IPS-15b (cell line): ENCODE measurements around the gene CCT5.
"Not testable (repeated sequence)": the region's sequence is repeated elsewhere in the genome, so short reads cannot be mapped to it uniquely, and the experiment has no call there.

ENCODE experiments used
- H3K27me3 ChIP-seq: one replicate; pipeline ENCODE4 v1.6.1; 2013; ENCODE audit warnings: low read length; ENCODE audit not compliant: control insufficient read depth, insufficient read depth
- H3K36me3 ChIP-seq: one replicate; pipeline ENCODE4 v1.6.1; 2013; ENCODE audit warnings: low read length; ENCODE audit not compliant: control insufficient read depth, insufficient read depth
- H3K4me1 ChIP-seq: one replicate; pipeline ENCODE4 v1.6.1; 2013; ENCODE audit warnings: mild to moderate bottlenecking, low read length; ENCODE audit not compliant: control insufficient read depth, insufficient read depth
- H3K4me3 ChIP-seq: one replicate; pipeline ENCODE4 v1.5.1; 2013; ENCODE audit warnings: low read depth, low read length
- H3K9ac ChIP-seq: one replicate; pipeline ENCODE4 v1.6.1; 2013; ENCODE audit warnings: low read depth, mild to moderate bottlenecking, low read length
- H3K9me3 ChIP-seq: one replicate; pipeline ENCODE4 v1.6.1; 2013; ENCODE audit warnings: mild to moderate bottlenecking, low read length; ENCODE audit not compliant: control insufficient read depth, insufficient read depth

Gene CCT5

DNA sequence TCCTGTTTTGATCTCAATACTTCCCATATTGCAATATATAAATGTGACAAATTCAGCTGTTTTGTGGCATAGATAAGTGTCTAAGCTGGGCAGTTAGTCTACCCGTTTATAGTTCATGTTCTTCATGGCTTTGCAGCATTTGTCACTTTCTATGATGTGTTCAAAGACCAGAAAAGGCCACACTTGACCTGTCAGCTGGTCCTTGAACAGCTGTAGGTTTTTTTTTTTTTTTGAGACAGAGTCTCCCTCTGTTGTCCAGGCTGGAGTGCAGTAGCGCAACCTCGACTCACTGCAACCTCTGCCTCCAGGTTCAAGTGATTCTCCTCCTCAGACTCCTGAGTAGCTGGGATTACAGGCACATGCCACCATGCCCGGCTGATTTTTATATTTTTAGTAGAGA, 29.2 kb downstream of the CCT5 start:
- H3K9ac ChIP-seq = no peak overlapping the region
- no peaks in the 10 kb centered on the region for H3K27me3 ChIP-seq
- no peaks in the 10 kb centered on the region for H3K9me3 ChIP-seq
- H3K4me1 ChIP-seq = no peaks in the 10 kb centered on the region
- H3K36me3 ChIP-seq = no peaks in the 10 kb centered on the region
- no peak overlapping the region for H3K4me3 ChIP-seq

DNA sequence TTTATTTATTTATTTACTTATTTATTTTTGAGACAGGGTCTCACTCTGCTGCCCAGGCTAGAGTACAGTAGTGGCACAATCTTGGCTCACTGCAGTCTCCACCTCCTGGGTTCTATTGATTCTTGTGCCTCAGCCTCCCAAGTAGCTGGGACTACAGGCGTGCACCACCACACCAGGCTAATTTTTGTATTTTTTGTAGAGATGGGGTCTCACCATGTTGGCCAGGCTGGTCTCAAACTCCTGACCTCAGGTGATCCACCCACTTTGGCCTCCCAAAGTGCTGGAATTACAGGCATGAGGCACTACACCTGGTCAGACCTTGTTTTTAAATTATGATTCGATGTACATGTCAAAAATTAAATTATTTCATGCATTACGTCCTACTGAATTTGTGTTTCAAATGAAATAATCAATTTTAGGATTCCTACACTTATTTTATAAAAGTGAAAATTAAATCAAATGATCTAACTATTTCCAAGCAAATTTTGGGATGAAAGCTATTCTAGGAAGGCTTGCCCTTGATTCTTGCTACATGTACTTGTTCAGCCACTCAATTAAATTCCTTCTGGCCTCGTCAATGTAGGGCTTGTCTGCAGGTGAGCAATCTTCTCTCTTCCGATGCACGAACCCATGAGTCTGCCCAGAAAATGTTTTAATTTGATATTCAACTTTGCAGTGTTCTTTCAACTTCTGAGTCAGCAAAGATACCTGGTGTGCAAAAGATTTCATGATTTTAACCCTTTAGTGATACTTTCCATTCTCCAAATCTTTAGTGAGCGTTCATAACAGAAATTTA, 30.0 kb downstream of the CCT5 start:
- Histone ChIP-seq H3K9ac (no peak overlapping the region), H3K9me3 (no peaks in the 10 kb centered on the region), H3K27me3 (no peaks in the 10 kb centered on the region), H3K4me1 (no peaks in the 10 kb centered on the region), H3K4me3 (no peak overlapping the region), H3K36me3 (no peaks in the 10 kb centered on the region)

DNA sequence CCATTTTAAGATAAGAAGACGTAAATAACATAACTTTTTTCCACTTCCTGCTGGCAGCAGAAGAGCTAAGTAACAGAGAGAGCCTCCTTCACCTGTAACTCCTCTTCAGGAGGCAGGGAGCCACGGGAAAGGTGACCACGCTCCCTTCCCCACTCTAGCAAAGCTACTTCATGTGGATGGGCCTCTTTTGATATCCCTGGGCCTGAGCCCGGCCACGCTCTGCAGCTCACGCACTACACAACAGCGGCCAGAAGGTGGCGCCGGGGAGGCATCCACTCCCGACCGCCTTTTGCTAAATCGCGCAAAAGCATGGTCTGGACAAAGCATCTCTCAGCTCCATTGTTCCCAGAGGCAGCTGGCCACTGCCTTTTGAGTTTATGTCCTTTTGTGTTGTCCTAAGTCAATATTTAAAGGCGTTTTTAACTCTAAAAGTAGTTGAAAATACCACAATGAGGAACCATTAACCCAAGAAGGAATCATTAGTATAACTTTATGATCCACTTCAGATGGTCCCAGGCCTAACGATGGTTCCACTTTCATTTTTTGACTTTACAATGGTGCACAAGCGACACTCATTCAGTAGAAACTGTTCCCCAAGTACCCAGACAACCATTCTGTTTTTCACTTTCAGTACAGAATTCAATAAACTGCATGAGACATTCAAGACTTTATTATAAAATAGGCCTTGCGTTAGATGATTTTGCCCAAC, 34.0 kb downstream of the CCT5 start:
- Histone ChIP-seq H3K9me3 (no peaks in the 10 kb centered on the region), H3K4me3 (no peak overlapping the region), H3K27me3 (no peaks in the 10 kb centered on the region), H3K9ac (no peak overlapping the region), H3K36me3 (no peaks in the 10 kb centered on the region), H3K4me1 (no peaks in the 10 kb centered on the region)

DNA sequence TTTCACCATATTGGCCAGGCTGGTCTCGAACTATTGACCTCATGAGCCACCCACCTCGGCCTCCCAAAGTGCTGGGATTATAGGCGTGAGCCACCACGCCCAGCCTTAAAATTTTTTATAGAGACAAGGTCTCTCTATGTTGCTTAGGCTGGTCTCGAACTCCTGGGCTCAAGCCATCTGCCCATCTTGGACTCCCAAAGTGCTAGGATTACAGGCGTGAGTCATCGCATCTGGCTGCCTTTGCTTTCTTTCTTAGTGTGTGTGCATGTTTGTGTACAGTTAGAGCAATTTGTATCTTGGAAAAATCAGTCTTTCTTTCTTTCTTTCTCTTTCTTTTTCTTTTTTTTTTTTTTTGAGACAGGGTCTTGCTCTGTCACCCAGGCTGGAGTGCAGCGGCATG, 35.3 kb downstream of the CCT5 start:
- H3K9me3 ChIP-seq, H3K9ac ChIP-seq, H3K36me3 ChIP-seq, H3K4me3 ChIP-seq, H3K4me1 ChIP-seq, H3K27me3 ChIP-seq: not testable (repeated sequence)

DNA sequence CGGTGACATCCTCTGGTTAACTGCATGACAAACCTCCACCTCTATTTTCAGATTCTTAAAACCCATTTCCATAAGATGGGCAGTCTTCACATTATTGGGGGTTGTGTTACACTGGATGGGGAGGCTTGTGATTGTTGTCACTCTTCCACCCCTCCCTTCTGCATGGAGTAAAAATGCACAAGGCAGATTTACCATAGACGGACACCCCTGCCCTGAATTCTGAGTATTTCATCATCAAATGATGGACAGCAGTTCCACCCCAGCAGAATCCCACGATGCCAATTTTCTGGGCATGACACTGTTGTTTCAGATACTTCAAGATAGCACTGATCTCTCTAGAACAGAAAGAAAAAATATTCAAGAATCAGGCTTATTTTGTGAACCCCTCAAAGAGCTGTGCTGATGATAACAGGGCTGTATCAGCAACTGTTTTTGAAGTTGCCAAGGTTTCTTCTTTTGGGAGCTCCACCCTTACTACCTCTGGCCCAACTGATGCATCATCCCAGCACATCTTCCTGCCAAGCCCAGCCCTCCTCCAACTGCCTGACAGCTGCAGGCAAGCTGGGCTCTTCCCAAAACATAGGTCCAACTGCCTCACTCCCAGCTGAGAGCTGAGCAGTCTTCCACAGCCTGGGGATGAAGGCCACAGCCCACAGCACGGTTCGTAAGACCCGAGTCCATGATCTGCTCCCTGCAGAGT, 36.2 kb downstream of the CCT5 start:
- H3K36me3 ChIP-seq = no peaks in the 10 kb centered on the region
- H3K4me3 ChIP-seq = no peak overlapping the region
- no peaks in the 10 kb centered on the region for H3K9me3 ChIP-seq
- no peak overlapping the region for H3K9ac ChIP-seq
- H3K4me1 ChIP-seq = no peaks in the 10 kb centered on the region
- H3K27me3 ChIP-seq = no peaks in the 10 kb centered on the region

DNA sequence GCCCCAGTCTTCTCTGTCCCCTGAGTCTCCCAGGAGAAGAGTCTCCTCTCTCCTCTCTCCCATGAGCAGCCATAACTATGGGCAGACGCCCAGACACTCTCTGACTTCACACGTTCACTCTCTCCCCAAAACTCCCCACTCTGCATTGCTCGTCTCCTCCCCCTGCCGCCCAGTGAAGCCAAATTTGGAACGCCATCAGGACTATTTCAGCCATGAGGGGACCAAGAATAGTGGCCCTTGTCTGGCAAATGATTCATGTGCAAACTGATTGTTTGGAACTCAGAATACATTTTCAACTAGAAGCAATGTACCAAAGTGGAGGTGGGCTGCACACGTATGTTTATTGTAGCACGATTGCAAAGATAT, 36.8 kb downstream of the CCT5 start:
- Histone ChIP-seq H3K36me3 (no peaks in the 10 kb centered on the region), H3K9me3 (no peaks in the 10 kb centered on the region), H3K4me3 (no peak overlapping the region), H3K9ac (no peak overlapping the region), H3K4me1 (no peaks in the 10 kb centered on the region), H3K27me3 (no peaks in the 10 kb centered on the region)

DNA sequence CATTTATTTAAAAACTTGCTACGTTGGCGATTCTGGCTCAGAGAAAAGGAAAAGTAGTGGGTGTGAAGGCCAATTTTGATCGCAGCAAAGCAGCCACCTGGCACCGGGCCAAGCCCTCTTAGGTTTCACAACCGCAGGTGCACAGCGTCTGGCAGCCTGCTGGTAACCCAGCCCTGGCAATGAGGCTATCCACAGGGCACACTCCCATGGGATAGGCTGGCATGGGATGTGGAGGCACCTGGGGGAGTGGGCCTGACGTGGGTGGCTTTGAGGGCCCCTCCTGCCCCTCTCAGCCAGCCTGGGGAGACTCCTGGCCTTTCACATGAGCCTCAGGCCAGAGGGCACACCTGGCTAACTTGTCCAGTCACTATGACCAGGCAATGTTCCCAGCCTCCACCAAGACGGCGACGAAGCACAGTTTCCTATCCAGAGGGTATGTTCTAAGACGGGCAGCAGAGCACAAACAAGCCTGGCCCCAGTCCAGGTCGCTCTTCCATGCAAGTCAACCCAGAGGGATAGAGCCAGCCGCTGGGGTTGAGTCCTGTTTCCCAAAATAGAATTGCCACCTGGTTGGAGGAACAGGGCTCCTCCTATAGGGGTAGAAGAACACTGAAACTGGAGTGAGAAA, 38.6 kb downstream of the CCT5 start:
- H3K4me1 ChIP-seq = no peaks in the 10 kb centered on the region

DNA sequence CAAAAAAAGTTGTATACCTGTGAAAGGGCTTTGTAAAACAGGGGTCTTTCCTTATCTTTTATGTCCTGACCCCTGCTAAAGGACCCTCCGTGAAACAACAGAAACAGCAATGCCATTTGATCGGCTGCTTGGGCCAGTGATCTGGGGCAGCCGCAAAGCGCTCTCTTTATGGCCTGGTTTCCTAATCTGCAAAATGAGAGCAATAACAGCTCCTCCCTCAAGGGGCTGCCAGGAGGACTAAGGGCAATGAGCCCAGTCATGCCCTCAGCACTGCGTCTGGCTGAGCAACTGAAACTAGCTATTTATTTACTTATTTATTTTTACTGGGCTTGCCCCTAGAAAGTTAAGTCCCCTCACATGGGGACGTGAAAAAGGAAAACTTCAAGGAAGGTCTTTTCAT, 39.3 kb downstream of the CCT5 start:
- Histone ChIP-seq H3K4me1 (no peaks in the 10 kb centered on the region), H3K36me3 (no peaks in the 10 kb centered on the region), H3K27me3 (no peaks in the 10 kb centered on the region), H3K9me3 (no peaks in the 10 kb centered on the region), H3K4me3 (no peak overlapping the region), H3K9ac (no peak overlapping the region)

More for the DNA sequence above, 38.6 kb downstream of the CCT5 start:
- H3K4me3 ChIP-seq = no peak overlapping the region
- no peaks in the 10 kb centered on the region for H3K9me3 ChIP-seq
- H3K9ac ChIP-seq = no peak overlapping the region
- H3K27me3 ChIP-seq = no peaks in the 10 kb centered on the region
- H3K36me3 ChIP-seq = no peaks in the 10 kb centered on the region

DNA sequence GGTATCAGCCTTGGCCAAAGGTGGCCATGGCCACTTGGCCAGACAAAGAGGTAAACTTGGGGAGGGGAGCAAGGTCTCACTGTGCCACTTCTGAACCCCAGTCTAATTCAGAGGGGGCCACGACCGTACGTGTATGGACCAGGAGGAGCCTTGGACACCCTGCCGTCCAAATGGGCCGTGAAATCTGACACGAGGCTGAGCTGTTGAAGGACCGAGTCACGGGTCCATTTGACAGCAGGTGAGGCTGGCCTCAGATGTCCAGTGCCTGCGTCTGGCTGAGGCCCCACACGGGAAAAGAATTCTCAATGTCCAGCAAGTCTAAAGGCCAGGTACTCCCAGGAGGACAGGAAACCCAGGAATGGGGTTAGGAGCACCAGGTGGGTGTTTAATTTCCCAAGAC, 39.9 kb downstream of the CCT5 start:
- no peaks in the 10 kb centered on the region for H3K27me3 ChIP-seq
- no peaks in the 10 kb centered on the region for H3K9me3 ChIP-seq
- H3K36me3 ChIP-seq = no peaks in the 10 kb centered on the region
- no peak overlapping the region for H3K4me3 ChIP-seq
- H3K4me1 ChIP-seq = no peaks in the 10 kb centered on the region
- no peak overlapping the region for H3K9ac ChIP-seq

DNA sequence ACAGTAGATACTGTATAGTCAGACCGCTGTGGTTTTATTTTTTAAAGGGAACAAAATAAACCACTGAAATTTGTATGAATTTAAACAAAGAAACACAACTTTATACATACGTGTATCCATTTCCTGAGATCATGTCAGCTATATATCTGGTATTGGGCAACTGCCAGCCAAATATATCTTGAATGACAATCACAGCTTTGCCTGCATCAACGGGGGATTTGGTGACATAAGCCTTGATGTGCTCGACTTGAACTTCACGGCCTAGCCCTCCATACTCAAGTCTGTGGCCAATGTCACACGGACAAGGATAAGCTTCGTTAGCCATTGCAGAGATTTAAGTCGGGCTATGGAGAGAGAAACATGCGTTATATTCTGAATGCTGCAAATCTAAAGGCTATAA, 40.4 kb downstream of the CCT5 start:
- Histone ChIP-seq H3K9ac (no peak overlapping the region), H3K4me1 (no peaks in the 10 kb centered on the region), H3K27me3 (no peaks in the 10 kb centered on the region), H3K9me3 (no peaks in the 10 kb centered on the region), H3K36me3 (no peaks in the 10 kb centered on the region), H3K4me3 (no peak overlapping the region)

DNA sequence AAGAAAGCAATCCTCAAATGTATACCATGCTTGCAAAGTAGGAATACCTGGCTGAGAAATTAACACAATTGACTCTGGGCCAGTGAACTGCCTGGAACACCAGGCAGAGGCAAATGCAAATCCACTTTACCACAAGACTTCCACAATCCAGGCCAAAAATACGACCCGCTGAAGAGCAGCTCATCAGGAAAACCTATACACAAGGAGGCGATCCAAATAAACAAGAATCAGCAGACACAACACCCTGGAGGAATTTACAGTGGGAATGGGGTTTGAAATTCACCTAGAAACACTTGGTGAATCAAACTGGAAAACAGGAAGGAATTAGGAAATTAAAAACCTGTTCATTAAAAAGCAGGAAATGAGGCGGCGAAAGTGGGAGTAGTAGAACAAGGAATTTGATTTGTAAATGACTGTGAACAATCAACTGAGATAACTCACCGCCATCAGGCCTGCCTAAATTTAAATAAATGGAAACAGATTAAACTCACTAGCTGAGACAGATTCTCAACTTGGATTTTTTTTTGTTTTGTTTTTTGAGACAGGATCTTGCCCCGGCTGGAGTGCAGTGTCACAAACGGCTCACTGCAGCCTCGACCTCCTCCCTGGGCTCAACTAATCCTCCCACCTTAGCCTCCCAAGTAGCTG, 41.7 kb downstream of the CCT5 start:
- Histone ChIP-seq H3K4me1 (no peaks in the 10 kb centered on the region), H3K36me3 (no peaks in the 10 kb centered on the region), H3K9me3 (no peaks in the 10 kb centered on the region), H3K27me3 (no peaks in the 10 kb centered on the region), H3K4me3 (no peak overlapping the region), H3K9ac (no peak overlapping the region)
